ENCODE data around the gene RHBDD1.

DNA sequence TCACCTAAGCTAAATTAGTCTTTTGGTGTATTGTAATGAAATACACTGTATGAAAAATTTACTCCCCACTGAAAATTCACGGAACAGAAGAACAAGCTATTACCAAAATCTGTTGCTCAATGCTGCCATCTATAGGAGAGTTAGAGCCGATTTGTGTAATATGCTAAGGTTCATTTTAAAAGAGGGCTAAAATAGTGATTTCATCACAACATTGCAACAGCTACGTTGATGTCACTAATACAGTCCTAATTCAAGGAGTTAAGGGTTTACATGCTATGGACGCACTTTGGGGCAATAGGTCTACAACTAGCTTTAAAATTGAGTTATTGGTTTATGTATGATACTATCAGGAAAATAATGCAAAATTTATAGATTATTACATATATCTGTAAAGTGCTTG is 33.3 kb upstream of the RHBDD1 start:
- TF ChIP-seq POLR2A (IDR thresholded peaks at IDR 0.05), result no peak
- TF ChIP-seq, protein P1, sequence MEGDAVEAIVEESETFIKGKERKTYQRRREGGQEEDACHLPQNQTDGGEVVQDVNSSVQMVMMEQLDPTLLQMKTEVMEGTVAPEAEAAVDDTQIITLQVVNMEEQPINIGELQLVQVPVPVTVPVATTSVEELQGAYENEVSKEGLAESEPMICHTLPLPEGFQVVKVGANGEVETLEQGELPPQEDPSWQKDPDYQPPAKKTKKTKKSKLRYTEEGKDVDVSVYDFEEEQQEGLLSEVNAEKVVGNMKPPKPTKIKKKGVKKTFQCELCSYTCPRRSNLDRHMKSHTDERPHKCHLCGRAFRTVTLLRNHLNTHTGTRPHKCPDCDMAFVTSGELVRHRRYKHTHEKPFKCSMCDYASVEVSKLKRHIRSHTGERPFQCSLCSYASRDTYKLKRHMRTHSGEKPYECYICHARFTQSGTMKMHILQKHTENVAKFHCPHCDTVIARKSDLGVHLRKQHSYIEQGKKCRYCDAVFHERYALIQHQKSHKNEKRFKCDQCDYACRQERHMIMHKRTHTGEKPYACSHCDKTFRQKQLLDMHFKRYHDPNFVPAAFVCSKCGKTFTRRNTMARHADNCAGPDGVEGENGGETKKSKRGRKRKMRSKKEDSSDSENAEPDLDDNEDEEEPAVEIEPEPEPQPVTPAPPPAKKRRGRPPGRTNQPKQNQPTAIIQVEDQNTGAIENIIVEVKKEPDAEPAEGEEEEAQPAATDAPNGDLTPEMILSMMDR (IDR thresholded peaks at IDR 0.05), result peak; percentile 44 to 67 (median 56)
- no peak for TF ChIP-seq POLR2AphosphoS5 (IDR thresholded peaks at IDR 0.05)
